MV-4-11 (cell line): ENCODE data around the gene HMHB1.
"Not testable (repeated sequence)": the region's sequence is repeated elsewhere in the genome, so short reads cannot be mapped to it uniquely, and the experiment has no call there.

Source experiments
- DNase-seq: peaks from one replicate; lab custom pipeline; 2025; lab: John Stamatoyannopoulos, UW

HMHB1 gene

DNA sequence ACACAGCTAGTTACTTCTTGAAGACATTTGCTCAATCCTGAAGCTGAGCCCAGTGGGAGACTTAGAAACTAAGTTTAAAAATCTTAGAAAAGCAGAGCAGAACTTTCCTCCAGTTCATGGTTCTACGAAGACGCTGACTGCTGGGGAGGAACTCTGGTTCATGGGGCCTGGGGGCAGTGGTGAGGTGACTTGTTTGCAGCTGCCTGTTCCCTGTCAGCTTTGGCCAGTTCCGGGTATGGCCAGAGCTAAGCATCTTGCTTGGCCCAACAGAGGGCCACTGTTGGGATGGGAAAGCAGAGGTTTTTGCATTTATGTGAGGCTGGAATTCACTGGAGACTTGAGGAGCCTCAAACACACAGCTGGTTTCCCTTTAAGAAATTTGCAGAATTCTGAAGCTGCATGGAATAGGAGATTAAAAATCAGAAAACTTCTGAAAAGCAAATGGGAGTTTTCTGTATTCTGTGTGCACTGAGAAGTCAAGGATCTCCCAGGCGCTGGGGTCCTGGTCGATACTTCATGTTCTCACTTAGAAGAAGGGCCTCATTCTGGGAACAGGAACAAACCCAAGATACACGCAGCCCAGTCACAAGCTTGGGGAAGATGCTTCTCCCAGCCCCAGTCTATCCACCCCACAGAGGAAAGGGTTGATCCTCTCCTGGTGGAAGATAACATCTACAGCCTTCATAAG lies 10.6 kb upstream of the HMHB1 start:
- no peak for DNase-seq

- DNase-seq, result no peak
These were observed 6.1 kb upstream of the HMHB1 start for GRCh38 chr5:143805861-143806260.

- DNase-seq, result no peak
These were observed 5.4 kb upstream of the HMHB1 start for GRCh38 chr5:143806579-143806978.

GRCh38 chr5:143807401-143807800 lies 4.6 kb upstream of the HMHB1 start:
- no peak for DNase-seq

- not testable (repeated sequence) for DNase-seq
These were observed 4.4 kb downstream of the HMHB1 start for GRCh38 chr5:143816370-143816769.

GRCh38 chr5:143819716-143820115 lies 7.8 kb downstream of the HMHB1 start:
- no peak for DNase-seq

- no peak for DNase-seq
These were observed 8.5 kb downstream of the HMHB1 start for GRCh38 chr5:143820451-143820850.

DNA sequence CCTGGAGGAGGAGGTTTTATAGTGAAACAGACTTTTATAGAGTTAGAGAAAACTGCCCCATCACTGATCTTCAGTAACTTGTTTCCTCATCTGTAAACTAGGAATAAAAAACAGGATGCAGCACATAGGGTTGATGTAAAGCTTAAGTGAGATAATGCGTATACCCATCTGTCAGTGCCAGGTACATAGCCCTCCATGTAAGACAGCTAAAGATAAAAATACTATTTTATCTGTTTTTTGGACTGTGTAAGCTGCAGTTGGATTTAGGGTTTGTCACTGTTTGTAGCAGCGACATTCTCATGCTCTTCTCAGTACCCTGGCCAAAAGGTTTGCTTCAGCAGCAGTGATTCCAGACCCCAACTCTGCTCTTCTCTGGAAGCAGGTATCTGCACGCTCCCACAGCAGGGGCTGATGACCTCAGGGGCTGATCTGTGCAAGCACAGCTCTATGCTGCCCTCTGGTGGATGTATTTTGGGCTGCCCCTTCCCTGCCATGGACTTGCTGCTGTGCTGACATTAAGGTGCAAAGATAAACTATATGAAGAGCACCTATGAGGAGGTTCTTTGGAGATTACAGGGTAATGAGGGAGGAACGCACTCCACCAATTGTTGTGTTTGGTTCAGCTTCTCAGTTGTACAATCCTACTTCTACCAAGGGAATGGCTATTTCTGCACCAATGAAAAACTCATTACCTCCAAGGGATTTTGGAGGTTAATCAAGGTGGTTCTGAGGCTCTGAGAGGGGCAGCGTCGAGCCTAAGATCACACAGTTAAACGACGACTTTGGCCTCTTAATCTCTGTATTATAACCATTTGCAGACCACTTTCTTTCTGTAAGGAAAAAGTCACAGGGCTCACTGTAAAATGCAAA lies 13.1 kb downstream of the HMHB1 start:
- peak; percentile 51 for DNase-seq

DNA sequence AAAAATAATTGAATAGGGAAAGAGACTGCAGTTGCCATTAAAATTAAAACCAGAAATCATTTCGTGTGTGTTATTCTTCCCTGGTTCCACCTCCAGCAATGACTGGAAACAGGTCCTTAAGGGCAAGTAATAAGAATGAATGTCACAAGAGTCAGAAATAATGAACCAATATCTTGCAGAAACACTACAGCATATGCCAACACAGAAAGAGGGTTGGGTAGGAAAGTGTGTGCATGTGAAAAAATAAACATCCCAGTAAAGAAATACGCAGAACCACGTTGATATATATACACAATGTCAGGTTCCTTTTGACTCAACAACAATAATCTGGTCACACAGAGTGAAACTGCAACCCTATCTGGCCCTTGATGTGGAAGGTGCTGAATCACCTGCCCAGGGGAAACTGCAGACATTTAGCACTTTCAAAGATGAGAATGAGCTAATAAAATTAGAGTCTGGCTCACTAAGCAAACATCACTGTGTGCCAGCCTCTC lies 15.0 kb downstream of the HMHB1 start:
- no peak for DNase-seq

DNA sequence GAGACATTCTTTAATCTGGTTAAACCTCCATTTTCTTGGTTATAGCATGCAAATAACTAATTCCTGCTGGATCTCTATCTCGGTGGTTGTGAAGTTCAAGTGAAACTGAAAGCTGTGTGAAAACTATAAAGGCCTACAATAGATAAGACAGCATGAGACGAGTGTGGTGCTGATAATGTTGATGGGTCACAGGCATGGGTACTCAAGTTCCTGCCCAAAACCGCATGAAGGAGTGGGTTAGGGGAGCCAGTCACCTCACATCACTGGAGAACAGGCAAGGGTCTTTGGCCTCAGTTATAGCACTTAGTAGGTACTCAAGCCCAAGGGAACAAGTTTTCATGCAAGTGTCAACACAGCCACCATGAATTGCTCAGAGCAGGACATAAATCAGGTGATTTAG lies 16.7 kb downstream of the HMHB1 start:
- no peak for DNase-seq

DNA sequence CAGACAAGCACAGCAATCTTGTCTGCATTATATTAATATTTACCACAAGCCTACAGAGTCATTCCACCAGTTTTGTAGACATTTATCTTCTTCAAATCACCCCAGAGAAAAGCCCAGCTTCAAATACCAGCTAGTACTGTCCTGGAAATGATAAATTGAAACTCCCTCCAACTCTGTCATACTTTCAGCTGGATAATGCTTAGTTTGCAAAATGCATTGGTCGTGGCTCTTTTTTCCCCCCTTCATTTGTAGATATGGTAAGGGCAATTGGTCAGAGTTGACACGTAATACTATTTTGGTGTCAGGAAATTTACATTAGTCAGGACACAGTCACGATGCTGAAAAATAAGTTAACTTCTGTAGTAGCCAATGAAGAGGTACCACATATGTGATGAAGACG lies 21.2 kb downstream of the HMHB1 start:
- no peak for DNase-seq

- no peak for DNase-seq
These were observed 23.3 kb downstream of the HMHB1 start for GRCh38 chr5:143835251-143835650.

DNA sequence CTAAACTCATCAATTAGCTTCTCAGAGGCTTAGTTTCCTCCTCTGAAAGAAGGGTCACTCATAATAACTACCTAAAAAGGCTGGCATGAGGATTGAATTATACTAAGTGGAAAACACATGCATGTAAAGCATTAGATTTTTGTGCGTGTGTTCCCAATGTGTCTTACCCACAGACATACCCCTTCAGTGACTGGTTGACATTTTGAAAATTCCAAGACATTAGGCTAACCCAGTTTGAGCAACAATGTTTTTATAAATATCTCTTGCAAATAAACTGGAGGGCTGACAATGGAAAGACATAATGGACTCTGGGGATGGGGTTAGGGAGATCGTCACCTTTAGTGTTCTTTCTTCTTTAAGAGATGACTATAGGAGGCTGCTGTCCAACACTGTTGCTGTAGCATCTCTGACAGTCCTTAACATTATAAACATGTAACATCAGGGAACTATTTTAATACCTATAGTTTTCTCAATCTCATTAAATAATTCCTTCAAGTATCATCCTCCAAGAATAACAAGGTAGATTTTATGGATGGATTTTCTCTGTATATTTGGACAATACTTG lies 24.3 kb downstream of the HMHB1 start:
- no peak for DNase-seq

DNA sequence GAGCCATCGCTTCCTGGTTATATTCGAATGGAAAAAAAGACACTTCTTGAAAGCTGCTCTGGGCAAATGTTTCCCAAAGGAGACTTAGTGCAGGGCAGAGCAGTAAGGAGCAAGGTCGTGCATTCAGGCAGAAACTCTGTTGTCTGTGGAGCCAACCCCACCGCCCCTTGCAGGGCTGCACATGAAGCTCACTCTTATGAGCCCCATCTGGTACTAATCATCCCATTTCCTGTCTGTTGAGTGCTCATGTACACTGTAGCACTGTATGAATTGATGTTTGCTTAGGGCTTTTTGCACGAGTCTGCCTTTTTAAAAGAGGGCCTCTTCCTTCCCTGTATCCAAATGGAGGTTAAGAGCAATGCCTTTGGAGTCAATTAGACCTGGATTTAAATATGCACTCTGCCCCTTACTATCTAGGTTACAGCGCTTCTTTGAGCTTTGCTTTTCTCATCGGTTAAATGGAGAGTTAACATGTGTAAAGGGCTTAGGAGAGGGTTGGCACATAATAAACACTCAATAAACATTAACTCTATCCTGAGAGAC lies 25.4 kb downstream of the HMHB1 start:
- DNase-seq, result no peak

- no peak for DNase-seq
These were observed 29.5 kb downstream of the HMHB1 start for GRCh38 chr5:143841446-143841845.

DNA sequence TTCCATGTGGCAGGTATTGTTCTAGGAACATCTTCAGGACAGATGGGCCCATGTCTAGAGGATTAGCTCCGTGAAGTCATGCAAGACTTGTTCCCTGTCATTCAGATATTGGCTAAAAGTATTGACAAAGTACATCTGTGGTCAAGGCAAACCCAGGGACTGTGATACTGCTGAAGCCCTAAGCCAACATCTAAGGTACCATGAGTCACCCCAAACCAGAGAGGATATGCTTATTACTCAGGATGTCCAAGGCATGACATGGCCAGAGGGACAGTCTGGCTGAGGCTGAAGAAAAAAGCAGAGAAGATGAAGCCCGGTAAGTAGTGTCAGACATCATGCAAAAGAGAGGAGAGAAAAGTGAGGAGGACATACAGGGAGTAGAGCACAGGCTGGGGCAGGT lies 31.0 kb downstream of the HMHB1 start:
- no peak for DNase-seq

DNA sequence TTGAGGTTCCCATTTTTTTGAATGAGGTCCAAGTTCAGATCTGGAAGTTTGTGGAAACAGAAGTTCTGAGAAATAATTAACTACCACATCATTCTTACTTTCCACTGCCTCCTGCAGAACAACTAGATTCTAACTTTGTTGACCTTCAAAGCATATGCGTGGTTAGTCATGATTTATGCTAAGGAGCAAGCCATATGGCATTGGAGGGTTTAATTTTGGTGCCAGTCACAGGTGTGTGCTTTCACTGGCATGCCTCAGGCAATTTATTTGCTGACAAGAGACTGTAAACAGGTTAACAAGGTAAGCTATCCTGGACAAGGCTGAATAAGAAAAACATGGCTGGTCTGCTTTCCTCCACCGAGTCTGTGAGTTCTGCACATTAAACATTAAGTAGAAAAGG lies 31.5 kb downstream of the HMHB1 start:
- no peak for DNase-seq

DNA sequence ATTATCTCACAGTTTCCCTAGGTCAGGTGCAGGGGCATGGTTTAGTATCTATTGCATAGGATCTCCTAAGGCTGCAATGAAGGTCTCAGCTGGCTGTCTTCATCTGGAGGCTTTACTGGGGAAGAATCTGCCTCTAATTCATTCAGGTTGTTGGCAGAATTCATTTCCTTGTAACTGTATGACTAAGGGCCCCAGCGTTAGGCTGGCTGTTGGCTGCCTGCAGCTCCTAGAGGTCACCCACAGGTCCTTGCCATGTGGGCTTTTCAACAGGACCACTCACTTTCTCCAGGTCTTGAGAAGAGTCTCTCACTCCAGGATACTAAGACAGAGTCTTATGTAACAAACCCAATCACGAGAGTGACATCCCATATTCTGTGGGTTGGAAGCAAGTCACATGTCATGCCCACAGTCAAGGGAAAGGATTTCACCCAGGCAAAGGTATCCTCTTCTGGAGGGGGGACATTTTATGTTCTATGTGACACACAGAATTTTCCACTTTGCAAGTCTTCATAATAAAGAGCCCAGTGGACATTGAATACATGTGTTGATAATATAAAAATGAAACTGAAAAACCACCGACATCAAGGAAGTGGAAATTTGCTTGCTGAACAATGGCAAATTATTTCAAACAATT lies 38.2 kb downstream of the HMHB1 start:
- peak; percentile 15 for DNase-seq

DNA sequence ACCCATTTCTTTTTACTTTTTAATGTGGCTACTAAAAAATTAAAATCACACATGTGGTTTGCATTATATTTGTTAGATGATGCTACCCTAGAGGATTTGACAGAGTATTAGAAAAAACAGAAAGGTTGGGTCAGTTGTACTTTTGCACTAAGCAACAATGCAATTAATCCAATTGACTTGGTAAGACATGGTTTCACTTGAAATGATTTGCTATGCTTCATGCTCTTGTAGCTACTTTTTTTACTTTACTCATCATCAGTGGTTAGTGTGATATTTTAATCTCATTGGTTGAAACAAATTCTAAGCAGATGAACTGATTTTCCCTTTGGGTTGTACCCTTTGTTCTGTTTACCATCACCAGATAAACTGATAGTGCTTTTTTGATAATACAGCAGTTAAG lies 39.4 kb downstream of the HMHB1 start:
- no peak for DNase-seq

GRCh38 chr5:143860211-143860610 lies 48.2 kb downstream of the HMHB1 start:
- no peak for DNase-seq

GRCh38 chr5:143862271-143862670 lies 50.3 kb downstream of the HMHB1 start:
- DNase-seq, result peak; percentile 63

DNA sequence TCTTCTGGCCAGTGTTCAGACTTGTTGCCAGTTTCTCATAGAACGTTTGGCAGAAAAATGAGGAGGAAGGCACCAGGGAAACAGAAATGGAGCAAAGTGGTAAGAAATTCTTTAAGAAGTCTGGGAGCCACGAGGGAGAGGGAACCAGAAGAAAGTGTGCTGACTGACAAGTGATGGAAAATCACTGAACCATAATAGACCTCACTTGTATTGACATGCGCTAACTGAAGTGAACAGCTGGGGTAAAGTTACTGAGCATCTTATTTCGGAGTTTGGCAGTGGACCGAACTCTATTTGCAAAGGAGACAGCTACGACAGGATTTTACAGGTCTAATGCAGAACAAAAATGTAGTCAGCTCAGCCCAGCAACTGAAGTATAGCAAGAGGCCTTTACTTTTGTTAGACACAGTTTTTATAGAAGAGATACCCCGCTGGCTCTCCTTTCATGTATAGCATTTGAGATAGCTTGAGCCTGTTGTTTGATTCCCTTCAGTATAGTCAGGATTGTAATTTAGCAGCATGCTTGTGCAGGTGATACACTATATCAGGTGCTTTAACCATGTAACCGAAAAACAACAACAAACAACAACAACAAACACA lies 53.6 kb downstream of the HMHB1 start:
- no peak for DNase-seq
